Measurements from ENCODE around the gene SERPINF2.
"Not testable (repeated sequence)": the region's sequence is repeated elsewhere in the genome, so short reads cannot be mapped to it uniquely, and the experiment has no call there.

SERPINF2 gene

GRCh38 chr17:1735418-1735817 lies 7.3 kb upstream of the SERPINF2 start:
- DNase-seq (ENCODE audit: low read depth) = no peak

GRCh38 chr17:1735834-1736347 lies 6.8 kb upstream of the SERPINF2 start:
- no peak for DNase-seq (ENCODE audit: low read depth)

GRCh38 chr17:1736348-1737281 lies 6.1 kb upstream of the SERPINF2 start:
- no peak for DNase-seq (ENCODE audit: low read depth)

GRCh38 chr17:1737531-1738291 lies 5.0 kb upstream of the SERPINF2 start:
- no peak for DNase-seq (ENCODE audit: low read depth)

GRCh38 chr17:1741899-1742298 lies 772 bp upstream of the SERPINF2 start:
- DNase-seq (ENCODE audit: low read depth) = not testable (repeated sequence)

GRCh38 chr17:1743088-1743439 lies 393 bp downstream of the SERPINF2 start:
- no peak for DNase-seq (ENCODE audit: low read depth)

- DNase-seq (ENCODE audit: low read depth) = no peak
These were observed 2.2 kb downstream of the SERPINF2 start for GRCh38 chr17:1744551-1745512.

GRCh38 chr17:1745513-1746020 lies 2.9 kb downstream of the SERPINF2 start:
- DNase-seq (ENCODE audit: low read depth) = no peak

GRCh38 chr17:1746975-1747543 lies 4.4 kb downstream of the SERPINF2 start:
- DNase-seq (ENCODE audit: low read depth) = no peak

GRCh38 chr17:1750628-1751027 lies 8.0 kb downstream of the SERPINF2 start:
- DNase-seq (ENCODE audit: low read depth) = no peak

GRCh38 chr17:1752425-1753262 lies 10.0 kb downstream of the SERPINF2 start:
- DNase-seq (ENCODE audit: low read depth) = no peak

GRCh38 chr17:1753767-1754429 lies 11.2 kb downstream of the SERPINF2 start:
- DNase-seq (ENCODE audit: low read depth) = no peak

- DNase-seq (ENCODE audit: low read depth) = no peak
These were observed 11.9 kb downstream of the SERPINF2 start for GRCh38 chr17:1754430-1755112.

- DNase-seq (ENCODE audit: low read depth) = no peak
These were observed 12.7 kb downstream of the SERPINF2 start for GRCh38 chr17:1755252-1755826.

- DNase-seq (ENCODE audit: low read depth) = no peak
These were observed 13.2 kb downstream of the SERPINF2 start for GRCh38 chr17:1755827-1756262.

- DNase-seq (ENCODE audit: low read depth) = no peak
These were observed 16.1 kb downstream of the SERPINF2 start for GRCh38 chr17:1758807-1759206.

GRCh38 chr17:1759529-1759928 lies 16.9 kb downstream of the SERPINF2 start:
- DNase-seq (ENCODE audit: low read depth) = no peak

- DNase-seq (ENCODE audit: low read depth) = no peak
These were observed 19.7 kb downstream of the SERPINF2 start for GRCh38 chr17:1762233-1762900.

All from GM04504 (cell line).